ENCODE results near the gene CDK5RAP2.

GRCh38 chr9:120383999-120384924 lies 195.7 kb downstream of the CDK5RAP2 start:
- no peak for TF ChIP-seq CTCF (IDR thresholded peaks at IDR 0.05; ENCODE audit: poor library complexity)
- TF ChIP-seq EZH2 (IDR thresholded peaks at IDR 0.05; ENCODE audit: borderline replicate concordance), result no peak
